ENCODE results near the gene SGPP1.
"Not testable (repeated sequence)": the region's sequence is repeated elsewhere in the genome, so short reads cannot be mapped to it uniquely, and the experiment has no call there.

The SGPP1 gene

GRCh38 chr14:63727736-63728728 is at the start of gene SGPP1:
SGPP1 (minus strand) TSS chr14:63728065; CDS start chr14:63727944, 121 bp downstream.
- H3K27me3 Mint-ChIP-seq = no peaks in the 10 kb centered on the region

GRCh38 chr14:63777024-63777423 is 49.2 kb upstream of the SGPP1 start:
- no peaks in the 10 kb centered on the region for H3K4me1 Mint-ChIP-seq
- H3K27ac Mint-ChIP-seq = no peak overlapping the region
- no peaks in the 10 kb centered on the region for H3K9me3 Mint-ChIP-seq
- ATAC-seq (replicated peaks) (no peak), DNase-seq (no peak)
- no peak overlapping the region for H3K4me3 Mint-ChIP-seq
- H3K27me3 Mint-ChIP-seq = peaks cover 0 to under 1% of the 10 kb centered on the region in 2 donors
- H3K36me3 Mint-ChIP-seq = no peaks in the 10 kb centered on the region

More at GRCh38 chr14:63727736-63728728, at the start of gene SGPP1:
- no peaks in the 10 kb centered on the region for H3K9me3 Mint-ChIP-seq
- DNase-seq = peak; percentile 73
- H3K27ac Mint-ChIP-seq = peak within 1 kb of the TSS; percentile 97
- peaks cover 1 to 4% of the 10 kb centered on the region in 2 donors for H3K36me3 Mint-ChIP-seq
- peak within 1 kb of the TSS; percentile 100 for H3K4me3 Mint-ChIP-seq
- ATAC-seq (replicated peaks) = peak; percentile 91 to 94
- peaks cover 20 to 36% of the 10 kb centered on the region in 2 donors for H3K4me1 Mint-ChIP-seq

- Mint-ChIP-seq H3K27me3 (peaks cover 5 to 6% of the 10 kb centered on the region in 2 donors), H3K36me3 (no peaks in the 10 kb centered on the region), H3K4me1 (peaks cover 9 to 10% of the 10 kb centered on the region in 2 donors), H3K4me3 (no peak overlapping the region), H3K27ac (no peak overlapping the region), H3K9me3 (peaks cover 0 to 1% of the 10 kb centered on the region in 2 donors)
- ATAC-seq (replicated peaks) (no peak), DNase-seq (no peak)
Measured at GRCh38 chr14:63773504-63773903, 45.6 kb upstream of the SGPP1 start.

- H3K9me3 Mint-ChIP-seq = peaks cover 0 to 1% of the 10 kb centered on the region in 2 donors
- peaks cover 9 to 10% of the 10 kb centered on the region in 2 donors for H3K4me1 Mint-ChIP-seq
- H3K27ac Mint-ChIP-seq = no peak overlapping the region
- ATAC-seq (replicated peaks) (peak; percentile 83 to 84), DNase-seq (no peak)
- H3K27me3 Mint-ChIP-seq = peaks cover 5 to 6% of the 10 kb centered on the region in 2 donors
- H3K36me3 Mint-ChIP-seq = no peaks in the 10 kb centered on the region
- no peak overlapping the region for H3K4me3 Mint-ChIP-seq
Measured at GRCh38 chr14:63770187-63770807, 42.4 kb upstream of the SGPP1 start.

- Mint-ChIP-seq H3K36me3 (no peaks in the 10 kb centered on the region), H3K4me1 (peaks cover 9 to 10% of the 10 kb centered on the region in 2 donors)
Measured at GRCh38 chr14:63766611-63767010, 38.7 kb upstream of the SGPP1 start.

GRCh38 chr14:63764620-63765139 is 36.8 kb upstream of the SGPP1 start:
- Mint-ChIP-seq H3K4me3 (no peak overlapping the region), H3K27me3 (no peaks in the 10 kb centered on the region), H3K27ac (no peak overlapping the region), H3K9me3 (no peaks in the 10 kb centered on the region), H3K4me1 (peaks cover 9 to 17% of the 10 kb centered on the region in 2 donors), H3K36me3 (no peaks in the 10 kb centered on the region)
- DNase-seq (no peak), ATAC-seq (replicated peaks) (no peak)

More at GRCh38 chr14:63766611-63767010, 38.7 kb upstream of the SGPP1 start:
- no peak for DNase-seq
- Mint-ChIP-seq H3K9me3 (no peaks in the 10 kb centered on the region), H3K4me3 (no peak overlapping the region), H3K27ac (no peak overlapping the region), H3K27me3 (peaks cover under 1 to 1% of the 10 kb centered on the region in 2 donors)
- no peak for ATAC-seq (replicated peaks)

- Mint-ChIP-seq H3K27ac (peak overlapping the region; percentile 60), H3K4me1 (peaks cover 12 to 17% of the 10 kb centered on the region in 2 donors), H3K4me3 (no peak overlapping the region), H3K36me3 (no peaks in the 10 kb centered on the region), H3K9me3 (no peaks in the 10 kb centered on the region), H3K27me3 (no peaks in the 10 kb centered on the region)
- DNase-seq (no peak), ATAC-seq (replicated peaks) (no peak)
Measured at GRCh38 chr14:63764103-63764502, 36.2 kb upstream of the SGPP1 start.

- Mint-ChIP-seq H3K27me3 (no peaks in the 10 kb centered on the region), H3K36me3 (no peaks in the 10 kb centered on the region), H3K27ac (peak overlapping the region; percentile 25), H3K4me1 (peaks cover 6 to 13% of the 10 kb centered on the region in 2 donors), H3K4me3 (no peak overlapping the region), H3K9me3 (no peaks in the 10 kb centered on the region)
- no peak for DNase-seq
- no peak for ATAC-seq (replicated peaks)
Measured at GRCh38 chr14:63761351-63762117, 33.7 kb upstream of the SGPP1 start.

GRCh38 chr14:63760014-63760413 is 32.1 kb upstream of the SGPP1 start:
- peaks cover 6 to 13% of the 10 kb centered on the region in 2 donors for H3K4me1 Mint-ChIP-seq
- H3K4me3 Mint-ChIP-seq = no peak overlapping the region
- H3K27ac Mint-ChIP-seq = peak overlapping the region; percentile 84
- no peaks in the 10 kb centered on the region for H3K27me3 Mint-ChIP-seq
- H3K36me3 Mint-ChIP-seq = no peaks in the 10 kb centered on the region
- no peak for DNase-seq
- H3K9me3 Mint-ChIP-seq = no peaks in the 10 kb centered on the region
- ATAC-seq (replicated peaks) = peak; percentile 89 to 93

GRCh38 chr14:63759456-63759855 is 31.6 kb upstream of the SGPP1 start:
- no peaks in the 10 kb centered on the region for H3K27me3 Mint-ChIP-seq
- peak overlapping the region; percentile 84 for H3K27ac Mint-ChIP-seq
- H3K4me1 Mint-ChIP-seq = peaks cover 6 to 13% of the 10 kb centered on the region in 2 donors
- ATAC-seq (replicated peaks) (peak; percentile 77 to 91), DNase-seq (no peak)
- no peaks in the 10 kb centered on the region for H3K9me3 Mint-ChIP-seq
- no peaks in the 10 kb centered on the region for H3K36me3 Mint-ChIP-seq
- peak overlapping the region; percentile 58 to 69 for H3K4me3 Mint-ChIP-seq

GRCh38 chr14:63757211-63757610 is 29.3 kb upstream of the SGPP1 start:
- no peak for DNase-seq
- Mint-ChIP-seq H3K4me3 (no peak overlapping the region), H3K4me1 (peaks cover 12 to 18% of the 10 kb centered on the region in 2 donors), H3K36me3 (no peaks in the 10 kb centered on the region), H3K27ac (no peak overlapping the region), H3K27me3 (no peaks in the 10 kb centered on the region), H3K9me3 (no peaks in the 10 kb centered on the region)
- ATAC-seq (replicated peaks) = no peak

- Mint-ChIP-seq H3K27ac (no peak overlapping the region), H3K4me3 (no peak overlapping the region), H3K4me1 (peaks cover 7 to 10% of the 10 kb centered on the region in 2 donors), H3K36me3 (no peaks in the 10 kb centered on the region), H3K27me3 (no peaks in the 10 kb centered on the region), H3K9me3 (no peaks in the 10 kb centered on the region)
- ATAC-seq (replicated peaks) (no peak), DNase-seq (no peak)
Measured at GRCh38 chr14:63752449-63753169, 24.7 kb upstream of the SGPP1 start.

- H3K36me3 Mint-ChIP-seq; ATAC-seq (replicated peaks); DNase-seq; H3K27me3 Mint-ChIP-seq; H3K4me3 Mint-ChIP-seq; H3K9me3 Mint-ChIP-seq; H3K27ac Mint-ChIP-seq: not testable (repeated sequence)
- peaks cover 15 to 25% of the 10 kb centered on the region in 2 donors for H3K4me1 Mint-ChIP-seq
Measured at GRCh38 chr14:63751076-63751475, 23.2 kb upstream of the SGPP1 start.

All from stimulated activated naive B cell treated with anti-CD40 and anti-IgM and Interleukin-4, amounts not matched to agents 10 μg/mL and 1 μg/mL and 100 μg/mL, for 72 hours (primary cell).